ENCODE data around the gene PPM1L. TPM values are rescaled to one million over a fixed set of nuclear protein-coding genes. Genes with fewer than 3 reads are reported as not detected.

PPM1L gene
- total and polyA plus RNA-seq, 2 of the 13 experiments (the other 11 are each of a cell fraction or from before 2014, with no cell fraction given) = 0.22 to 1.4 TPM

DNA sequence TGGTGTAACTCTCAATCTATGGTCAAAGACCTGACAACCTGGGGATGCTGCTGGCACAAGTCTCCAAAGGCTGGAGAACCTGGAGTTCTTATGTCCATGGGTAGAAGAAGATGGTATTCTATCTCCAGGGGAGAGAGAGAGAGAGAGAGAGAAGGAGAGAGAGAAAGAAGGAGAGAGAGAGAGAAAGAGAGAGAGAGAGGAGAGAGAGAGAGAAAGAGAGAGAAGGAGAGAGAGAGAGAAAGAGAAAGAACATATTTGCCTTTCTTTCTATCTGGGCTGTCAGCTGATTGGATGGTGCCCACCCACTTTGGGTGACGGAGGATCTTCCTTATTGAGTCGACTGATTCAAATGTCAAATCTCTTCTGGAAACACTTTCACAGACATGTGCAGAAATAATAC is 84.6 kb downstream of the PPM1L start:
- no peak for FAIRE-seq

GRCh38 chr3:160841455-160841854 is 85.4 kb downstream of the PPM1L start:
- H3K27me3 ChIP-seq (ENCODE audit: control insufficient read depth in 1 of 2, insufficient read depth in 2 of 2, low read length in 2 of 2) = no peaks in the 10 kb centered on the region
- 89% methylated on average over 1 of the region's 1 CpG for WGBS (ENCODE audit: low lambda C conversion rate)
- no peaks in the 10 kb centered on the region for H3K36me3 ChIP-seq (replicated peaks in 1 of 2; ENCODE audit: control insufficient read depth in 1 of 2, insufficient read depth in 2 of 2, low read length in 2 of 2)
- ChIA-PET CTCF (ENCODE audit: low intra/inter-chr PET ratio, low total read pairs) (no interaction called here), POLR2A (no interaction called here)
- no peak for DNase-seq (ENCODE audit: low spot score)
- in situ Hi-C loops (cut with HindIII; ENCODE audit: extremely low pct_ligation_motif_present, low pct_unique_long_range_greater_than_20kb) (no loop called here), intact Hi-C loops (cut with micrococcal nuclease; ENCODE audit: unreplicated experiment) (no loop called here)
- no peaks in the 10 kb centered on the region for H3K9me3 ChIP-seq (ENCODE audit: low read length)
- no TSS peak for BruUV-seq (replicated peaks)
- H2AFZ ChIP-seq (ENCODE audit: low read length) = no peak overlapping the region
- no peaks in the 10 kb centered on the region for H3K79me2 ChIP-seq (ENCODE audit: insufficient read depth, low read length)
- no peak for ATAC-seq
- H3K4me1 ChIP-seq (ENCODE audit: insufficient read depth, low read length) = no peaks in the 10 kb centered on the region
- H4K20me1 ChIP-seq (ENCODE audit: insufficient read depth, low read length) = no peaks in the 10 kb centered on the region
- FAIRE-seq = no peak
- no peak overlapping the region for H3K4me2 ChIP-seq (ENCODE audit: low read depth, low read length)
- H3K27ac ChIP-seq (ENCODE audit: extremely low read length, insufficient read depth, low read length) = no peak overlapping the region
- H3K4me3 ChIP-seq (replicated peaks in 1 of 3; ENCODE audit: insufficient read depth in 1 of 3, low read depth in 2 of 3, low read length in 3 of 3) = no peak overlapping the region
- no peak overlapping the region for H3K9ac ChIP-seq (ENCODE audit: insufficient read depth, low read depth, low read length)
- TF ChIP-seq, protein P1, sequence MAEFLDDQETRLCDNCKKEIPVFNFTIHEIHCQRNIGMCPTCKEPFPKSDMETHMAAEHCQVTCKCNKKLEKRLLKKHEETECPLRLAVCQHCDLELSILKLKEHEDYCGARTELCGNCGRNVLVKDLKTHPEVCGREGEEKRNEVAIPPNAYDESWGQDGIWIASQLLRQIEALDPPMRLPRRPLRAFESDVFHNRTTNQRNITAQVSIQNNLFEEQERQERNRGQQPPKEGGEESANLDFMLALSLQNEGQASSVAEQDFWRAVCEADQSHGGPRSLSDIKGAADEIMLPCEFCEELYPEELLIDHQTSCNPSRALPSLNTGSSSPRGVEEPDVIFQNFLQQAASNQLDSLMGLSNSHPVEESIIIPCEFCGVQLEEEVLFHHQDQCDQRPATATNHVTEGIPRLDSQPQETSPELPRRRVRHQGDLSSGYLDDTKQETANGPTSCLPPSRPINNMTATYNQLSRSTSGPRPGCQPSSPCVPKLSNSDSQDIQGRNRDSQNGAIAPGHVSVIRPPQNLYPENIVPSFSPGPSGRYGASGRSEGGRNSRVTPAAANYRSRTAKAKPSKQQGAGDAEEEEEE (CRISPR knock-in tag; IDR thresholded peaks at IDR 0.05; ENCODE audit: borderline replicate concordance) = no peak
- no peak for TF ChIP-seq SOX6 (IDR thresholded peaks at IDR 0.05)
- TF ChIP-seq SOX6 (CRISPR knock-in tag; IDR thresholded peaks at IDR 0.05) = no peak
- TF ChIP-seq ETV5 (CRISPR knock-in tag; IDR thresholded peaks at IDR 0.05; ENCODE audit: borderline replicate concordance) = no peak
- no peak for TF ChIP-seq JUNB (CRISPR knock-in tag; IDR thresholded peaks at IDR 0.05; ENCODE audit: borderline replicate concordance)
- no peak for TF ChIP-seq MTF2 (CRISPR knock-in tag; IDR thresholded peaks at IDR 0.05; ENCODE audit: borderline replicate concordance)
- no peak for TF ChIP-seq PPARG (CRISPR knock-in tag; conservative IDR thresholded peaks at IDR 0.05)
- no peak for TF ChIP-seq HOXA5 (CRISPR knock-in tag; IDR thresholded peaks at IDR 0.05)
- TF ChIP-seq, protein P2, sequence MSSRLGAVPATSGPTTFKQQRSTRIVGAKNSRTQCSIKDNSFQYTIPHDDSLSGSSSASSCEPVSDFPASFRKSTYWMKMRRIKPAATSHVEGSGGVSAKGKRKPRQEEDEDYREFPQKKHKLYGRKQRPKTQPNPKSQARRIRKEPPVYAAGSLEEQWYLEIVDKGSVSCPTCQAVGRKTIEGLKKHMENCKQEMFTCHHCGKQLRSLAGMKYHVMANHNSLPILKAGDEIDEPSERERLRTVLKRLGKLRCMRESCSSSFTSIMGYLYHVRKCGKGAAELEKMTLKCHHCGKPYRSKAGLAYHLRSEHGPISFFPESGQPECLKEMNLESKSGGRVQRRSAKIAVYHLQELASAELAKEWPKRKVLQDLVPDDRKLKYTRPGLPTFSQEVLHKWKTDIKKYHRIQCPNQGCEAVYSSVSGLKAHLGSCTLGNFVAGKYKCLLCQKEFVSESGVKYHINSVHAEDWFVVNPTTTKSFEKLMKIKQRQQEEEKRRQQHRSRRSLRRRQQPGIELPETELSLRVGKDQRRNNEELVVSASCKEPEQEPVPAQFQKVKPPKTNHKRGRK (CRISPR knock-in tag; IDR thresholded peaks at IDR 0.05) = no peak
- TF ChIP-seq YEATS4 (CRISPR knock-in tag; IDR thresholded peaks at IDR 0.05; ENCODE audit: borderline replicate concordance) = no peak
- no peak for TF ChIP-seq NFRKB (IDR thresholded peaks at IDR 0.05)
- TF ChIP-seq, protein P3, sequence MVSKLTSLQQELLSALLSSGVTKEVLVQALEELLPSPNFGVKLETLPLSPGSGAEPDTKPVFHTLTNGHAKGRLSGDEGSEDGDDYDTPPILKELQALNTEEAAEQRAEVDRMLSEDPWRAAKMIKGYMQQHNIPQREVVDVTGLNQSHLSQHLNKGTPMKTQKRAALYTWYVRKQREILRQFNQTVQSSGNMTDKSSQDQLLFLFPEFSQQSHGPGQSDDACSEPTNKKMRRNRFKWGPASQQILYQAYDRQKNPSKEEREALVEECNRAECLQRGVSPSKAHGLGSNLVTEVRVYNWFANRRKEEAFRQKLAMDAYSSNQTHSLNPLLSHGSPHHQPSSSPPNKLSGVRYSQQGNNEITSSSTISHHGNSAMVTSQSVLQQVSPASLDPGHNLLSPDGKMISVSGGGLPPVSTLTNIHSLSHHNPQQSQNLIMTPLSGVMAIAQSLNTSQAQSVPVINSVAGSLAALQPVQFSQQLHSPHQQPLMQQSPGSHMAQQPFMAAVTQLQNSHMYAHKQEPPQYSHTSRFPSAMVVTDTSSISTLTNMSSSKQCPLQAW (CRISPR knock-in tag; IDR thresholded peaks at IDR 0.05) = no peak
- no peak for TF ChIP-seq TBL1XR1 (IDR thresholded peaks at IDR 0.05; ENCODE audit: borderline replicate concordance, low read length, partially characterized antibody)

More for the DNA sequence above, 84.6 kb downstream of the PPM1L start:
- no peaks in the 10 kb centered on the region for H3K4me1 ChIP-seq (ENCODE audit: insufficient read depth, low read length)
- DNase-seq (ENCODE audit: low spot score) = no peak
- no peak overlapping the region for H2AFZ ChIP-seq (ENCODE audit: low read length)
- intact Hi-C loops (cut with micrococcal nuclease; ENCODE audit: unreplicated experiment) (no loop called here), in situ Hi-C loops (cut with HindIII; ENCODE audit: extremely low pct_ligation_motif_present, low pct_unique_long_range_greater_than_20kb) (no loop called here)
- H3K4me3 ChIP-seq (replicated peaks in 1 of 3; ENCODE audit: insufficient read depth in 1 of 3, low read depth in 2 of 3, low read length in 3 of 3) = no peak overlapping the region
- no peak for ATAC-seq
- H3K9ac ChIP-seq (ENCODE audit: insufficient read depth, low read depth, low read length) = no peak overlapping the region
- WGBS (ENCODE audit: low lambda C conversion rate) = 44% methylated on average over 2 of the region's 2 CpGs
- no peak for TF ChIP-seq ZNF557 (CRISPR knock-in tag; IDR thresholded peaks at IDR 0.05)
- no peak for TF ChIP-seq MLLT10 (CRISPR knock-in tag; IDR thresholded peaks at IDR 0.05)
- TF ChIP-seq MBNL3 (CRISPR knock-in tag; conservative IDR thresholded peaks at IDR 0.05) = no peak
- TF ChIP-seq CHD2 (IDR thresholded peaks at IDR 0.05; ENCODE audit: low read depth, low read length) = no peak
- TF ChIP-seq SNAPC2 (CRISPR knock-in tag; IDR thresholded peaks at IDR 0.05) = no peak
- TF ChIP-seq SIX4 (CRISPR knock-in tag; IDR thresholded peaks at IDR 0.05) = no peak
- no peak for TF ChIP-seq PRPF4 (IDR thresholded peaks at IDR 0.05; ENCODE audit: low read depth, low read length, poor library complexity, severe bottlenecking)
- POLR2A ChIA-PET = no interaction called here
- no peaks in the 10 kb centered on the region for H3K27me3 ChIP-seq (ENCODE audit: control insufficient read depth in 1 of 2, insufficient read depth in 2 of 2, low read length in 2 of 2)
- no peaks in the 10 kb centered on the region for H3K36me3 ChIP-seq (replicated peaks in 1 of 2; ENCODE audit: control insufficient read depth in 1 of 2, insufficient read depth in 2 of 2, low read length in 2 of 2)
- no peaks in the 10 kb centered on the region for H3K79me2 ChIP-seq (ENCODE audit: insufficient read depth, low read length)
- H3K4me2 ChIP-seq (ENCODE audit: low read depth, low read length) = no peak overlapping the region
- CTCF ChIA-PET (ENCODE audit: low intra/inter-chr PET ratio, low total read pairs) = no interaction called here
- no peaks in the 10 kb centered on the region for H4K20me1 ChIP-seq (ENCODE audit: insufficient read depth, low read length)
- BruUV-seq (replicated peaks) = no TSS peak
- no peaks in the 10 kb centered on the region for H3K9me3 ChIP-seq (ENCODE audit: low read length)
- H3K27ac ChIP-seq (ENCODE audit: extremely low read length, insufficient read depth, low read length) = no peak overlapping the region

All from HepG2 (cell line).